GM10266 (cell line): ENCODE measurements around the gene PON2.
"Not testable (repeated sequence)": the region's sequence is repeated elsewhere in the genome, so short reads cannot be mapped to it uniquely, and the experiment has no call there.

ENCODE experiments used
- DNase-seq: peaks from one replicate; pipeline ENCODE4 v3.0.0; 2012; ENCODE audit errors: extremely low spot score
- TF ChIP-seq, protein P1 (sequence below): IDR thresholded peaks from 2 replicates; pipeline ENCODE4 v1.5.1; 2012; ENCODE audit warnings: mild to moderate bottlenecking, low read depth; ENCODE audit not compliant: control insufficient read depth, insufficient read depth; ENCODE audit errors: missing control alignments

PON2 gene

GRCh38 chr7:95391761-95392160, 43.1 kb downstream of the PON2 start:
- no peak for DNase-seq
- TF ChIP-seq, protein P1, sequence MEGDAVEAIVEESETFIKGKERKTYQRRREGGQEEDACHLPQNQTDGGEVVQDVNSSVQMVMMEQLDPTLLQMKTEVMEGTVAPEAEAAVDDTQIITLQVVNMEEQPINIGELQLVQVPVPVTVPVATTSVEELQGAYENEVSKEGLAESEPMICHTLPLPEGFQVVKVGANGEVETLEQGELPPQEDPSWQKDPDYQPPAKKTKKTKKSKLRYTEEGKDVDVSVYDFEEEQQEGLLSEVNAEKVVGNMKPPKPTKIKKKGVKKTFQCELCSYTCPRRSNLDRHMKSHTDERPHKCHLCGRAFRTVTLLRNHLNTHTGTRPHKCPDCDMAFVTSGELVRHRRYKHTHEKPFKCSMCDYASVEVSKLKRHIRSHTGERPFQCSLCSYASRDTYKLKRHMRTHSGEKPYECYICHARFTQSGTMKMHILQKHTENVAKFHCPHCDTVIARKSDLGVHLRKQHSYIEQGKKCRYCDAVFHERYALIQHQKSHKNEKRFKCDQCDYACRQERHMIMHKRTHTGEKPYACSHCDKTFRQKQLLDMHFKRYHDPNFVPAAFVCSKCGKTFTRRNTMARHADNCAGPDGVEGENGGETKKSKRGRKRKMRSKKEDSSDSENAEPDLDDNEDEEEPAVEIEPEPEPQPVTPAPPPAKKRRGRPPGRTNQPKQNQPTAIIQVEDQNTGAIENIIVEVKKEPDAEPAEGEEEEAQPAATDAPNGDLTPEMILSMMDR: no peak

DNA sequence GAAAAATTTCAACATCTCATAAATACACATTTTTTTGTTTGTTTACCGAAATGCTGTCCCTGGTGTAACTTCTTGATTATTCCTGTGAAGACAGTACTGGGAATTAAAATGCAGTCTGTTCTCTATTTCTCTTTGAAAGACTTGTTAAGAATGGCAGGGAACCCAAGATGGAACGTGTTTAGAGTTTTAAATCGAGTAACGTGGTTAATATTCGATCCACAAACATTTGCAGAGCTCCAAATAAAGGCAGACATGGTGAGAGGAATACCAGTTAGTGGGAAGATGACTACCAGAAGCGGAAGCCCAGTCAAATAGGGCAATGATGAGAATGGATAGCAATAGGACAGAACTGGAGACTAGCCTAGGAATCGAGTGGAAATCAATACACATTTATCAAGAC, 45.3 kb downstream of the PON2 start:
- DNase-seq: no peak
- TF ChIP-seq, protein P1: no peak

DNA sequence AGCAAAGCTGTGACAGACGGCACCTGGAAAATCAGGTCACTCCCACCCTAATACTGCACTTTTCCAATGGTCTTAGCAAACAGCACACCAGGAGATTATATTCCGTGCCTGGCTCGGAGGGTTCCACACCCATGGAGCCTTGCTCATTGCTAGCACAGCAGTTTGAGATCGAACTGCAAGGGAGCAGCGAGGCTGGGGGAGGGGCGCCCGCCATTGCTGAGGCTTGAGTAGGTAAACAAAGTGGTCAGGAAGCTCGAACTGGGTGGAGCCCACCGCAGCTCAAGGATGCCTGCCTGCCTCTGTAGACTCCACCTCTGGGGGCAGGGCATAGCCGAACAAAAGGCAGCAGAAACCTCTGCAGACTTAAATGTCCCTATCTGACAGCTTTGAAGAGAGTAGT, 55.4 kb downstream of the PON2 start:
- not testable (repeated sequence) for DNase-seq

- TF ChIP-seq, protein P1: no peak
- no peak for DNase-seq
These were observed 58.0 kb downstream of the PON2 start for GRCh38 chr7:95376632-95377400.

- no peak for DNase-seq
- TF ChIP-seq, protein P1: no peak
These were observed 59.1 kb downstream of the PON2 start for GRCh38 chr7:95375591-95376257.

DNA sequence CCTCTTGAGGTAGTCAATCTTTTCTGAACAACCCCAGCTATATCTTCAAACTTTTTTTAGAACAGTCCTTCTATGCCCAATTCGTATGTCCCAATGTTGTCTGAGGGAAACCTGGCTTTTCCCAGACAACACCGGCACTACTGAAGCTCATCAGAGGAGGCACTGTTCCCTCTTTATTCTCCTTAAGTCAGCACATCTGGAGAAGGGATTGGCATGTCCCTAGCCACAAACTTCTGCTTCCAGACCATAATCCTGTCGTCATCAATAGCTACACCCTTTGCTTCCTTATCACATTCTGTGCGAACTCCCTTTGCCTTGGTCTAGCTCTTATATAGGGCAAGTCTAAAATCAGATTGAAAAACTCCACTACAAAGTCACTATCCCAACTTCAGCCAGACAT, 61.5 kb downstream of the PON2 start:
- no peak for DNase-seq

DNA sequence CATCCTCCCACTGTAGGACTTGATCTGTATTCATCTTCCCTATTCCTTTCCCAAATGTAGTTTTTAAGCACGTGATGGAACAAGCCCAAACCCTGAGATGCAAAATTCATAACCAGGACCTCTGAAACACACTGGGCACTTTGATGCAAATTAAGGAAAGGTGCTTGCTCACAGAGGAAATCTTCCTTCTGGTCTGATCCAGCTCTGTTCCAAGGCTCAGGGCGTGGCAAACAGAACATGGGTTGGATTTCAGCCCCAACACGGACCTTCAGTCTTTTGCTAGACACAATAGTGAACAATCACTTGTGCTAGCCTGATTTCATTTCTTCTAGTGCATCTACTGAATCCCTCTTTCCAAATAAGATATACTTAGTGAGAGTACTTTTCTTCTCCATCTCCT, 66.6 kb downstream of the PON2 start:
- TF ChIP-seq, protein P1: no peak

More for the DNA sequence above, 61.5 kb downstream of the PON2 start:
- TF ChIP-seq, protein P1: no peak

More for the DNA sequence above, 66.6 kb downstream of the PON2 start:
- DNase-seq: no peak
